Measurements from ENCODE around the gene LYPD4.

LYPD4 gene

DNA sequence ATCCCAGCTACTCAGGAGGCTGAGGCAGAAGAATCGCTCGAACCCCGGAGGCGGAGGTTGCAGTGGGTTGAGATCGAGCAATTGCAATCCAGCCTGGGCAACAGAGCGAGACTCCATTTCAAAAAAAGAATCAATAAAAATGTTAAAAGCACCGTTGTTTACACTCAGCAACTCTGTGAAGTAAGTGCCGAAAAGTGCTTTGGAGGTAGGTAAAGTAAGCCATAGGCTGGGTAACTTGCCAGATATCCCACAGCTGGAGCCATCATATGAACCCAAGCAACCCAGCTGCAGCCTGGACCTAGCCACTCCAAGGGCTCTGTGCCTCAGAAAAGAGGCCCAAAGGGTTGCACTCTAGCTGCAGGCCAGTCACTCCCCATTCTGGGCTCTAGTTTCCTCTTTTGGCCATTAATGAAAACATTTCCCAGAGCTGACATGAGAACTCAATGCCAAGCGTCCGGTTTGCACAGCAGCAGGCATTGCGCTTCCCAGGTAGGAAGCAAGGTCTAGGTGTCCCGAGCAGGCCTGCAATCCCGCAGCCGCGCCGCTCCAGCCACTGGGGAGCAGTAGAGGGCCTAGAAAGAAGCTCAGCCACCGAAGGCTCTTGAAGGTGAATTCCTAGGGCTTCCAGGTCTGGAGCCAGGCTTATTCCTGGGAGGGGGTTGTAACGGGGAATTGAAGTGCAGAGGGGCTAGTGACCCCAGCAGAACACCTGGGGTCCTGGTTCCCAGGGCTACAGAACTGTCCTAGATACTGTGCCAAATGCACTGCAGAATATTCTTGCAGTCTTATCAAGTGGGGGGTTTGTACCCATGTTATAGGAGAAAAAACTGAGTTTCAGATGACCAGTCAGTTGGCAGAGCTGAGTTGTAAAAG is 28.5 kb upstream of the LYPD4 start:
- DNase-seq, result peak; percentile 58

DNA sequence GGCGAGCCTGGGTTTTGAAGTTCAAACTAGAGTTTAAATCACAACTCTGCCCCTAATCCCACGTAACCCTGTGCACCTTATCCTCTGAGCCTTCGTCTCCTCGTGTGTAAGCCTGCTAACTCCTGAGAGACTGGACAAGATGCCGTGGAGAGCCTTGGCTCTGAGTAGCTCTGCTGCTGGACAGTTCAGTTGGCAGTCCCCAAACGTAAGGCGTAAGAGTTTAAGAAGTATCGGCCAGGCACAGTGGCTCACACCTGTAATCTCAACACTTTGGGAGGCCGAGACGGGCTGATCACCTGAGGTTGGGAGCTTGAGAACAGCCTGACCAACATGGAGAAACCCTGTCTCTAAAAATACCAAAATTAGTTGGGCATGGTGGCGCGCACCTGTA is 27.9 kb upstream of the LYPD4 start:
- no peak for DNase-seq

GRCh38 chr19:41871573-41872383 is 27.3 kb upstream of the LYPD4 start:
- DNase-seq, result no peak

GRCh38 chr19:41870401-41870873 is 26.0 kb upstream of the LYPD4 start:
- peak; percentile 26 for DNase-seq

DNA sequence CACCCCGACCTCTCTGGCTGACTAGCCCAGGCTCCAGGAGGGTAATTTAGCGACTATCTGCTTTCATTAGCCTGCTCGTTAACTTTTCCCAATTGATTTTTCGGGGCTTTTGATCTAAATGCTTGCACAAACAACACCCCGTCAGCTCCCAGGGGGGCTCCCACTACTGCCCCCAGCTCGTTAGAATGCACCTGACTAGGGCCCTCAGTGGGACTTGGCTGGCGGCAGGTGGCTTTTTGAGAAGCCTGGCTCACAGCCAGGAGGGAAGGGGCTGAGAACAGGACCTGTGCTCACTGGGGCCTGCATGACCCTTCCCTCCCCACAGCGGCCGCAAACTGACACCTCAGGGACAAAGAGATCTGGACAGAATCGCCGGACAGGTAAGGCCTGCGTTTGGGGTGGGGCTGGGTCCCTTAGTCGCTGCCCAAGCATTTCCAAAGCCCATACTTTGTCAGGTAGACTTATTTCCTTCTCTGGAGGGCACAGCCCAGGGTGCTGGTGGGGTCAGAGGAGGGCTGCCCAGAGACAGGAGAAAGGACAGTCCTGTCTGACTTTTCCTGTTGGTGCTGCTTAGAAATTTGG is 25.0 kb upstream of the LYPD4 start:
- DNase-seq, result no peak

DNA sequence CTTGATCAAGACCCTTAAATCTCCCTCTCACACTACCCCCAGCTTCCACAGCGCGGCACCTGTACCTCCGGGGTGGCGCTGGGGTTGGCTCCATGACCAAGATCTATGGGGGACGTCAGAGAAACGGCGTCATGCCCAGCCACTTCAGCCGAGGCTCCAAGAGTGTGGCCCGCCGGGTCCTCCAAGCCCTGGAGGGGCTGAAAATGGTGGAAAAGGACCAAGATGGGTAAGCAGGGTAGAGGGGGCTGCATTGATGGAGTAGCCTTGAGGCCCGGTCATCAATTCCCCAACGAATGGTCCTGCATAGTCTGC is 24.5 kb upstream of the LYPD4 start:
- DNase-seq, result no peak

- no peak for DNase-seq
Measured at GRCh38 chr19:41868120-41868988, 23.9 kb upstream of the LYPD4 start.

GRCh38 chr19:41866284-41866683 is 21.8 kb upstream of the LYPD4 start:
- no peak for DNase-seq

GRCh38 chr19:41864374-41864773 is 19.9 kb upstream of the LYPD4 start:
- DNase-seq, result no peak

DNA sequence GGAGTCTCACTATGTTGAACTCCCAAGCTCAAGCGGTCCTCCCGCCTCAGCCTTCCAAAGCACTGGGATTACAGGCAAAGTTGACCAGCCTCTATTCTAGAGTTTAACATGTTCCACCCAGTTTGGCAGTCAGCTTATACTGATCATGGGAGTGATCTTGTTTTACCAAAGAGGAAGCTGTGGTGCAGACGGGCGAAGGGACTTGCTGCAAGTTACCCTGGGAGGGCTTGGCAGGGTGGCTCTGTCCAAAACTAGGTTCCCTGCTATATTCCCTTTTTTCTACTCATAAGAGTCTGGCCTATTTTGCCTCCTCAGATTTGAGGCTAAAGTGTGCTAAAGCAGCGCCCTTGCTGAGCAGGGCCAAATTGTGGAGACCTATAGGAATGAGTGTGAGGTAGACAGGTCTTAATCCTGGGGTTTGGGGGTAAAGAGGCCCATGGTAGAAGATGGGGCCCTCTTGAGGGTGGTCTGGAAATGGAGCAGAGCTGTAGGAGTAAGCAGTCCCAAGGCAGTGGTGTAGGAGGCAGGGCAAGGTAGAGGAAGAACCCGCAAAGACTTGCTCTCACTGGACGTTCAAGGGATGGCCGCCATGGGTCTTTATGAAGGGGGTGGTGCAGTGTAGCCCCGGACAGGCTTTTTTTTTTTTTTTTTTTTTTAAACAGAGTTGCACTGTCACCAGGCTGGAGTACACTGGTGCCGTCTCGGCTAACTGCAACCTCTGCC is 18.9 kb upstream of the LYPD4 start:
- DNase-seq, result no peak

DNA sequence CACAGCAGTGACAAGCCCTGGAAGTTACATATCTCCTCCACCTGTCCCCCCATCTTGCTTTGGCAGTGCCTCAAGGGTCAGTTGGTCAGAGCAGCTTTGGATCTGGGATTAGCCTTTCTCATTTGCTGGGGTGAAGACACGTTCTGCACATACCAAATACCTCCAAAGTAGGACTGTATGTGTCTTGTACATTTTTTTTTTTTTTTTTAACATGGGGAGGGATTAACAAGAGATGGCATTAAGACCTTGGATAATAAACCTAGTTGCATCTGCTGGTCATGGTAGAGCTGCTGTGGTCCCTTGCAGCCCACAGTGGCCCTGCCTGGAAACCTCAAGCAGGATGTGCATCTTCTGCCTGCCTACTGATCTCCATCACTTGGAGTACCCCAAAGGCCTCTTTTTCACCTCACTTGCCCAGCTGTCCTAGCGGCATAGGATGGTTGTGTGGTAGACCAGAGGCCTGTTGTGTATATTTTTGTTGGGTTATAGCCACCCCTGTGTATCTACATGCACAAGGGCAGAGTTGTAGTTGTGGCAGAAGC is 18.0 kb upstream of the LYPD4 start:
- no peak for DNase-seq

- DNase-seq, result no peak
Measured at GRCh38 chr19:41861846-41862245, 17.4 kb upstream of the LYPD4 start.

- no peak for DNase-seq
Measured at GRCh38 chr19:41861116-41861768, 16.8 kb upstream of the LYPD4 start.

DNA sequence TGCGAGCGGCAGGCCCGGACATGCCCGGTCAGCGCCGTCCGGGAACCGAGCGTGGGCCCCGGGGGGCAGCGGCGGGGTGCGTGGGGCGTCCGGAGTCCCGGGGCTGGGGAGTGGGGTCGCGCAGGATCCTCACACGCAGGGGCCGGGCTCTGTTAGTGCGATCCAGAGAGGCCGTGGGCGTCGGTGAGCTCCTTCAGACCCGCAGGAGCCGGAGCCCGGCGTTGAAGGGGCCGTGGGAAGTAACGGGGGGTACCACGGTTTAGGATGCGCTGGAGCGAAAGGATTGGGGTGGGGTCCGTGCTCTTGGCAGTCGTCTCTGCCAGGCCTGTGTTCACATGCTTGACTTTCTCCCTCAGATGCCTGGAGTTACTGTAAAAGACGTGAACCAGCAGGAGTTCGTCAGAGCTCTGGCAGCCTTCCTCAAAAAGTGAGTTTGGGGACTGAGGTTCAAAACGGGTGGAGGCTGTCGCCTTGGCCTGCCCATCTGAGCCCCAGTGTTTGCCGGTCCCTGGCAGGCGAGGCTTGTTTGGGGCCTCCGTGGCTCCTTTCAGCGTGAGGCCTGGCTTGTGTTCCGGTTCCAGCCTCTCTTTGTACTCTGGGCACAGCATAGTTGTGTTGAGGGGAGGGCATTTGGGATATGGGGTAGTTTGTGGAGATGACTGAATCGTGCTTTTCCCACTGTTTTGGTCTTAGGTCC is 16.1 kb upstream of the LYPD4 start:
- DNase-seq, result no peak

- DNase-seq, result peak; percentile 99
Measured at GRCh38 chr19:41859618-41860418, 15.3 kb upstream of the LYPD4 start, which contains the start of gene RPS19. TSS of gene RPS19 (plus strand) at chr19:41860255. CDS start at chr19:41860775, 520 bp downstream.

- DNase-seq, result no peak
Measured at GRCh38 chr19:41859213-41859617, 14.7 kb upstream of the LYPD4 start.

- DNase-seq, result no peak
Measured at GRCh38 chr19:41853768-41854167, 9.3 kb upstream of the LYPD4 start.

DNA sequence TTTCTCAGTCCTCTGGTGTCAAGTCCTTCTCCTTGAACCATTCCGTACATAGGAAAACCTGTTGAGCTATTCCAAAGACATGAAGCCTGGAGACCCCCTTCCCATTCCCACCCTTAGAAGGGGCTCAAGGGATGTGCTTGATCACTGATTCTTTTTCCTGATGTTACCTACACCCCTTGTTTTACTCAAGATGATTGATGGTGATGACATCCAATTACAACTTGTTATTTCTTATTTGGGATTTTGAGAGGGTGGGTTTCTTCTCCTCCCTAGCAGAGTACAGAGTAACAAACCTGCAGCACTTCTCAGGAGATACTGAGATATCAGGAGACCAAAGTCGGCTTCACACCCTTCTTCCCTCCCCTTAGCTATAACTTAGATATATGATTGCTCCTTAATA is 8.9 kb upstream of the LYPD4 start:
- DNase-seq, result no peak

DNA sequence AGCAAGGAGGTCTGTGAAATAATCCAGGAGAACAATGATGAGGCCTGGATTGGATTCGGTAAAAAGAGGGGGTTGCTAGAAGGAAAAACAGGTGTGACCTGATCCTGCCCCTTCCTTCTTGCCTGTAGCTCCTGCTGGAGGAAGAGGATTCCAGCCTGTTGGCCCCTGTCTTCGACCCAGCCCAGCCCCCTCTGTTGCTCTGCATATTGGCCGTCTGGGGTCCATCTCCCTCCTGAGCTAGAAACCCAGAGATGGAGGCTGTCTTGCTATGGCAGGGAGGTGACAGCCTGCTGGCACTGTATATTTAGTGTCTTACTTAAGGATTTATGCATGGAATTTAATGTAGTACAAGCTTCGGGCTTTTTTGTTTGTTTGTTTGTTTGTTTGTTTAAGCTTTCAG is 7.0 kb upstream of the LYPD4 start:
- DNase-seq, result no peak

DNA sequence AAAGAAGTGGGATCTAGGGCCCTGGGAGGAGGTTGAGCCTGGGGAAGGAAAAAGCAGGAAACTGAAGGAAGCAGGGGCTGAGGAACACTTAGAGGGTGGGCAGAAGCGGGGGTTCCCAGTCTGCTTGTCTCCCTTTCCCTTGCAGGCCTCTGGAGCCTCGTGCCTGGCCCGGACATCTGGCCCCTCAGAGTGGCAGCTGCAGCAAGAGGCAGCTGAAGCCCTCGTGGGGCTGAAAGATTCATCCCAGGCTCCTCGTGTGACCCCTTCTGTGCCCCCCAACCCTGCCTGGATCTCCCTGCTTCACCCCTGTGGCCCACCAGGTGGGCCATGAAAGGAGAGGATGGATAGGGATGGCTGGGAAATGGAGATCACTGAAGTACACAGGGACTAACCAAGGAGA is 5.9 kb upstream of the LYPD4 start:
- DNase-seq, result no peak

Data from fibroblast of skin of right quadriceps (primary cell).